K562 treated with DMSO at 1 percent for 12 hours (cell line): ENCODE measurements around the gene ADORA2A. TPM values are rescaled to one million over a fixed set of nuclear protein-coding genes. Genes with fewer than 3 reads are reported as not detected.

Experiments used
- total RNA-seq: library from RNA; unstranded; fragments of 300-600 nt; gene quantifications from 2 replicates; pipeline ENCODE4 v1.2.3, GENCODE V29; 2022; ENCODE audit not compliant: insufficient read depth

ADORA2A gene
- 1.4 and 2.4 TPM in 2 replicates for total RNA-seq

DNA sequence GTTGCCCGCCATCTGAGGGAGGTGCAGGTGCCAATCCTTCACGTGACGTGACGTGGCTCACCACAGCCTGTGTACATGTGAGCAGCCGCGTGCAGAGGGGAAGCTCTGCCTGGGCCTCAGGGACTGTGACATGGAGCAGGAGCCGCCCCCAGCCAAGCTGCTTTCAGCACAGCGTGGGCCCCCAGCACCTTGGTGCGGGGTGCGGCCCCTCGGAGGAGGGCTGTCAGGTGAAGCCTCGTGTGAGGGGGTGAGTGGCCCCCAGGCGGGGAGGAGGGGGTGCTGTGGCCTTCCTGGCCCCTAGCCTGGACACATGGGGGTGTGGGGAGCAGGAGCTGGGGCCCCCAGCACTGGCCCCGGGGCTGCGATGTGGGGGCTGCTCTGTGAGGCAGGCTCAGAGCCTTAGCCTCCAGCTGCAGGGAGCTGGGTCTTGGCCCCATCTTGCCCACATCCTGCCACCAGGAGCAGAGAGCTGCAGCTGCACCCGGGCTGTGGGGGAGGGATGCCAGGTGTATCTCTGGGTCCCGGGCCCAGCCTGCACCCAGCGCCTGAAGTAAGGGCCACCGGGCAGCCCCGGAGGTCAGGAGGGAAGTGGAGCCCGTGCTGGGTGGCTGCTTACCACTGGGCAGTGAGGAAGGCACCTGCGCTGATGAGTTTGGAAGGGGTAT is at the start of gene ADORA2A:
TSS of gene ADORA2A (plus strand) at position 100 of the 665 bp plus-strand sequence. CDS start 5,806 bp downstream, outside the sequence.

Other genes with a start within 250 kb of the ADORA2A start
- 0.35 TPM in 1 of 2 replicates, not detected in the other for gene SUSD2, start 246.1 kb upstream of the ADORA2A start, total RNA-seq
- gene GGT5, start 182.5 kb upstream of the ADORA2A start, total RNA-seq = 0.65 and 0.90 TPM in 2 replicates
- gene SPECC1L, start 156.8 kb upstream of the ADORA2A start, total RNA-seq = 8.3 and 26.7 TPM in 2 replicates
- gene UPB1, start 67.7 kb downstream of the ADORA2A start, total RNA-seq = not detected in 2 replicates
- gene GUCD1, start 127.5 kb downstream of the ADORA2A start, total RNA-seq = 57.0 and 63.4 TPM in 2 replicates
- gene SNRPD3, start 128.4 kb downstream of the ADORA2A start, total RNA-seq = 71.5 and 75.3 TPM in 2 replicates
- 1.6 and 3.1 TPM in 2 replicates for gene LRRC75B, start 165.5 kb downstream of the ADORA2A start, total RNA-seq
- 14.1 and 15.7 TPM in 2 replicates for gene GGT1, start 175.6 kb downstream of the ADORA2A start, total RNA-seq